ENCODE data around the gene SLC16A1.

The SLC16A1 gene

DNA sequence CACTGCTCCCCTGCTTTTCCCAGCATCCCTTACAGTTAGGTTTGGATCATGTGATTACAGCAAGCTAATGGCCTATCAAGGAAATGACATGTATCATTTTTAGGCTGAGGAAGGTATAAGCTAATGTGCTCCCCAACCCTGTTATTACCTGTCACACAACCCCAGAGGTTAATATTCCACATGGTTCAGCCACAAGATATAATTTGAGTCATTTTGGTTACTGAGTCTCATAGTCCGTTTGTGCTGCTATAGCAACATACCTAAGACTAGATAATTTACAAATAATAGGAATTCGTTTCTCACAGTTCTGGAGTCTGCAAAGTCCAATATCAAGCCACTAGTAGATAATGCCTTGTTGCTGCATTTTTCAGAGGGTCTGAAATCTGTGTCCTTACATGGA lies 29.1 kb upstream of the SLC16A1 start:
- H2BK120ac ChIP-seq (ENCODE audit: insufficient read depth, low read length, poor library complexity) = no peak overlapping the region
- H3K27ac ChIP-seq (ENCODE audit: low read depth, low read length) = no peak overlapping the region
- no peak overlapping the region for H4K91ac ChIP-seq (ENCODE audit: low read depth, low read length)
- WGBS (ENCODE audit: extremely low coverage, insufficient coverage, insufficient read length) = no CpG with 5 or more reads among the region's 2 CpGs
- H3K79me2 ChIP-seq (ENCODE audit: control insufficient read depth, insufficient read depth, low read length, poor library complexity) = no peaks in the 10 kb centered on the region
- H2AFZ ChIP-seq (ENCODE audit: insufficient read depth, low read length, poor library complexity) = no peak overlapping the region
- H4K8ac ChIP-seq (ENCODE audit: low read depth, low read length) = no peak overlapping the region
- no peaks in the 10 kb centered on the region for H3K9me3 ChIP-seq (ENCODE audit: insufficient read depth, low read depth, low read length)
- no peak overlapping the region for H2AK5ac ChIP-seq (ENCODE audit: low read length)
- H3K27me3 ChIP-seq (ENCODE audit: insufficient read depth, low read length) = no peaks in the 10 kb centered on the region
- no peak overlapping the region for H2BK5ac ChIP-seq (ENCODE audit: low read depth, low read length, poor library complexity)
- H3K14ac ChIP-seq (ENCODE audit: low read length) = no peak overlapping the region
- H3K4me3 ChIP-seq (ENCODE audit: low read depth, low read length) = no peak overlapping the region
- no peaks in the 10 kb centered on the region for H3K36me3 ChIP-seq (ENCODE audit: control insufficient read depth in 1 of 2, insufficient read depth in 2 of 2, low read length in 2 of 2)
- H3K4me1 ChIP-seq (ENCODE audit: control insufficient read depth in 1 of 2, insufficient read depth in 2 of 2, low read length in 2 of 2) = peaks cover 0 to 6% of the 10 kb centered on the region in 2 experiments
- no peak for DNase-seq
- no peak overlapping the region for H4K12ac ChIP-seq (ENCODE audit: low read depth, low read length)
- no peak overlapping the region for H3K4me2 ChIP-seq (ENCODE audit: low read length)
- H3K23ac ChIP-seq (ENCODE audit: low read length) = no peak overlapping the region
- H2BK12ac ChIP-seq (ENCODE audit: low read length) = no peak overlapping the region
- no peak overlapping the region for H3K4ac ChIP-seq (ENCODE audit: low read depth, low read length)
- no peak overlapping the region for H3K18ac ChIP-seq (ENCODE audit: low read length)
- no peaks in the 10 kb centered on the region for H3K79me1 ChIP-seq (ENCODE audit: low read length)
- H3K9ac ChIP-seq (ENCODE audit: low read length) = no peak overlapping the region

DNA sequence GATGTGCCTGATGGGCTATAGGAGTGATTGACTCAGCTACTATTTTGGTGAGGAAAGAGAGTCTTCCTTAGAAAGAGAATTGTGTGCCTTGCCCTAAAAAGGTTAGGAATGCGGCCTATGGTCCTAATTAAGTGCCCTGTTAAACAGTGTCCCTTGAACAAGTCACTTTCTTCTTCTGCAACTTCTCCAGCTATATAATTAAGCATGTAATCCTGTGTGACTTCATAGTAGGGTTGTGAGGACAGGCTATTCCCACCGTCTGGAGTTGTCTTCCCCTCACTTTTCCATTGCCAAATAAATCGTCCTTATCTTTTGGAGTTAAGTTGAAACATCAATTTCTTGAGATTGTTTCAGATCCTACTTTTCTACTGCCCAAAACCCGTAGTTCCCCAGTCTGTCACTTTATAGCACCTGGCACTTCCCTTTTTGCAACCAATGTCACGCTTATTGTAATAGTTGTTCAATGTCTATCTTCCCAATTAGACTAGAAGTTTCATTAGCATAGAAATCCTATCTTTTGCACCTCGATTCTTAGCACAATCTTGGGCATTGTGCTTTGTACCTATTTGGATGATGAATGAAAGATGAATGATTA lies 27.6 kb upstream of the SLC16A1 start:
- no peak overlapping the region for H4K8ac ChIP-seq (ENCODE audit: low read depth, low read length)
- no peaks in the 10 kb centered on the region for H3K9me3 ChIP-seq (ENCODE audit: insufficient read depth, low read depth, low read length)
- no CpG with 5 or more reads among the region's 6 CpGs for WGBS (ENCODE audit: extremely low coverage, insufficient coverage, insufficient read length)
- no peak overlapping the region for H3K4ac ChIP-seq (ENCODE audit: low read depth, low read length)
- no peak overlapping the region for H3K18ac ChIP-seq (ENCODE audit: low read length)
- H4K12ac ChIP-seq (ENCODE audit: low read depth, low read length) = no peak overlapping the region
- no peak overlapping the region for H2AFZ ChIP-seq (ENCODE audit: insufficient read depth, low read length, poor library complexity)
- no peaks in the 10 kb centered on the region for H3K79me1 ChIP-seq (ENCODE audit: low read length)
- no peak overlapping the region for H3K4me3 ChIP-seq (ENCODE audit: low read depth, low read length)
- no peak overlapping the region for H4K91ac ChIP-seq (ENCODE audit: low read depth, low read length)
- H3K36me3 ChIP-seq (ENCODE audit: control insufficient read depth in 1 of 2, insufficient read depth in 2 of 2, low read length in 2 of 2) = no peaks in the 10 kb centered on the region
- H3K23ac ChIP-seq (ENCODE audit: low read length) = no peak overlapping the region
- no peak overlapping the region for H3K27ac ChIP-seq (ENCODE audit: low read depth, low read length)
- H3K4me1 ChIP-seq (ENCODE audit: control insufficient read depth in 1 of 2, insufficient read depth in 2 of 2, low read length in 2 of 2) = peaks cover 0 to 6% of the 10 kb centered on the region in 2 experiments
- DNase-seq = no peak
- H3K27me3 ChIP-seq (ENCODE audit: insufficient read depth, low read length) = no peaks in the 10 kb centered on the region
- H2BK5ac ChIP-seq (ENCODE audit: low read depth, low read length, poor library complexity) = no peak overlapping the region
- H2BK12ac ChIP-seq (ENCODE audit: low read length) = no peak overlapping the region
- no peak overlapping the region for H2BK120ac ChIP-seq (ENCODE audit: insufficient read depth, low read length, poor library complexity)
- H3K14ac ChIP-seq (ENCODE audit: low read length) = no peak overlapping the region
- no peak overlapping the region for H3K9ac ChIP-seq (ENCODE audit: low read length)
- H3K79me2 ChIP-seq (ENCODE audit: control insufficient read depth, insufficient read depth, low read length, poor library complexity) = no peaks in the 10 kb centered on the region
- H2AK5ac ChIP-seq (ENCODE audit: low read length) = no peak overlapping the region
- no peak overlapping the region for H3K4me2 ChIP-seq (ENCODE audit: low read length)

DNA sequence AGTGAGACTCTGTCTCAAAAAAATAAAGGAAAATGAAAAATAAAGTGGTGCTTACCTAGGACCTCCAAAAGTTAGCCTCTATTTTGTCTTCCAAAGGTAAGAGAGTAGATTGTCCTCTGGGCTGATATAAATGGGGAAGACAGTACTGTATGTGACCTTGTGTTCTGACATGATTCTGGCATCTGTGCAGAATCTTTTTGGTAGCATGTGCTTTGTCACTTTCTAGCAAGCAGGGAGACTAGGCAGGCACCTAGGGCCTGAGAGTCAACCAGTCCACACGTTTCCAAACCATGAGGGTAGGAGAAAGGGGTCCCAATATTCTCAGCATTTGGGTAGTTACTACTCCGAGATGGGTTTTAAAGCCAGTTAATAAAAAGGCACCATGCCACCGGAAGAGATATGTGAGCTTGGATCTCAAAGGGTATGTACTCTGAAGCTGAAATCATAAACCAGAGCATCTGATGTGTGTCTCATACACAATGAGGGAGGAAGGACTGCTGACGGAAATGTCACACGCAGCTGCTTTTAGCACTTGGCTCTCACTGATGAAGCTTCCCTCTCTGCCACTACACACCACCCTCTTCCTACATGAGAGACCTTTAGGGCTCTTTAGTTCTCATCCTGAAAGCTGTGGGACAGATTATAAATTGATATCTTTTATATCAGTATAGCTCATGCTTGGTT lies 27.0 kb upstream of the SLC16A1 start:
- no peak overlapping the region for H3K9ac ChIP-seq (ENCODE audit: low read length)
- no peaks in the 10 kb centered on the region for H3K79me1 ChIP-seq (ENCODE audit: low read length)
- H2BK5ac ChIP-seq (ENCODE audit: low read depth, low read length, poor library complexity) = no peak overlapping the region
- no peaks in the 10 kb centered on the region for H3K36me3 ChIP-seq (ENCODE audit: control insufficient read depth in 1 of 2, insufficient read depth in 2 of 2, low read length in 2 of 2)
- no peak overlapping the region for H4K12ac ChIP-seq (ENCODE audit: low read depth, low read length)
- H2AK5ac ChIP-seq (ENCODE audit: low read length) = no peak overlapping the region
- H3K14ac ChIP-seq (ENCODE audit: low read length) = no peak overlapping the region
- no peak overlapping the region for H4K8ac ChIP-seq (ENCODE audit: low read depth, low read length)
- H3K23ac ChIP-seq (ENCODE audit: low read length) = no peak overlapping the region
- H3K27me3 ChIP-seq (ENCODE audit: insufficient read depth, low read length) = no peaks in the 10 kb centered on the region
- H3K4ac ChIP-seq (ENCODE audit: low read depth, low read length) = no peak overlapping the region
- no peak overlapping the region for H3K18ac ChIP-seq (ENCODE audit: low read length)
- H2BK120ac ChIP-seq (ENCODE audit: insufficient read depth, low read length, poor library complexity) = no peak overlapping the region
- no peak overlapping the region for H2AFZ ChIP-seq (ENCODE audit: insufficient read depth, low read length, poor library complexity)
- no CpG with 5 or more reads among the region's 5 CpGs for WGBS (ENCODE audit: extremely low coverage, insufficient coverage, insufficient read length)
- no peak overlapping the region for H4K91ac ChIP-seq (ENCODE audit: low read depth, low read length)
- H3K4me2 ChIP-seq (ENCODE audit: low read length) = no peak overlapping the region
- no peak overlapping the region for H2BK12ac ChIP-seq (ENCODE audit: low read length)
- no peak overlapping the region for H3K4me3 ChIP-seq (ENCODE audit: low read depth, low read length)
- no peak overlapping the region for H3K27ac ChIP-seq (ENCODE audit: low read depth, low read length)
- no peak for DNase-seq
- H3K79me2 ChIP-seq (ENCODE audit: control insufficient read depth, insufficient read depth, low read length, poor library complexity) = no peaks in the 10 kb centered on the region
- peaks cover 0 to 6% of the 10 kb centered on the region in 2 experiments for H3K4me1 ChIP-seq (ENCODE audit: control insufficient read depth in 1 of 2, insufficient read depth in 2 of 2, low read length in 2 of 2)
- no peaks in the 10 kb centered on the region for H3K9me3 ChIP-seq (ENCODE audit: insufficient read depth, low read depth, low read length)

DNA sequence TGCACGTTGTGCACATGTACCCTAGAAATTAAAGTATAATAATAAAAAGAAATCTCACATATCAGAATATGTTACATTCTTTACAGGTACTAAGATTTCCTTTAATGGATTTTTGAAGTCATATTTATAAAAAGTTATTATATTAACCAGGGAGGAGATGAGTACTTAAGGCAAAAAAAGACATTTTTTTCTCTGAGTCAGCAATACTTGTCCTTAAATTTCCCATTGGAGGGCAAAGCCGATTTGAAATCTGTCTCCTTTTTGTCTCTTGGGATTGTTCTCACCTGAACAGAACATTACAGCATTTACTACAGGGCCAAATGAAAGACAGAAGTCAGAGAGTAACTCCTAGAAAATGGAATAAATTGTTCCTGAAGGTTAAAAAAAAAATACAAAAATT lies 26.3 kb upstream of the SLC16A1 start:
- no peak overlapping the region for H4K91ac ChIP-seq (ENCODE audit: low read depth, low read length)

More for the DNA sequence above, 26.3 kb upstream of the SLC16A1 start:
- Histone ChIP-seq H2BK5ac (ENCODE audit: low read depth, low read length, poor library complexity) (no peak overlapping the region), H3K9ac (ENCODE audit: low read length) (no peak overlapping the region), H3K27me3 (ENCODE audit: insufficient read depth, low read length) (no peaks in the 10 kb centered on the region), H4K8ac (ENCODE audit: low read depth, low read length) (no peak overlapping the region), H2BK12ac (ENCODE audit: low read length) (no peak overlapping the region), H3K27ac (ENCODE audit: low read depth, low read length) (no peak overlapping the region), H4K12ac (ENCODE audit: low read depth, low read length) (no peak overlapping the region), H3K36me3 (ENCODE audit: control insufficient read depth in 1 of 2, insufficient read depth in 2 of 2, low read length in 2 of 2) (no peaks in the 10 kb centered on the region), H2AK5ac (ENCODE audit: low read length) (no peak overlapping the region), H3K14ac (ENCODE audit: low read length) (no peak overlapping the region), H3K4ac (ENCODE audit: low read depth, low read length) (no peak overlapping the region), H3K4me1 (ENCODE audit: control insufficient read depth in 1 of 2, insufficient read depth in 2 of 2, low read length in 2 of 2) (peaks cover 0 to 8% of the 10 kb centered on the region in 2 experiments), H3K9me3 (ENCODE audit: insufficient read depth, low read depth, low read length) (no peaks in the 10 kb centered on the region), H3K79me1 (ENCODE audit: low read length) (no peaks in the 10 kb centered on the region), H3K4me3 (ENCODE audit: low read depth, low read length) (no peak overlapping the region), H3K79me2 (ENCODE audit: control insufficient read depth, insufficient read depth, low read length, poor library complexity) (no peaks in the 10 kb centered on the region), H3K18ac (ENCODE audit: low read length) (no peak overlapping the region), H3K4me2 (ENCODE audit: low read length) (no peak overlapping the region), H3K23ac (ENCODE audit: low read length) (no peak overlapping the region), H2BK120ac (ENCODE audit: insufficient read depth, low read length, poor library complexity) (no peak overlapping the region), H2AFZ (ENCODE audit: insufficient read depth, low read length, poor library complexity) (no peak overlapping the region)
- no CpG with 5 or more reads among the region's 2 CpGs for WGBS (ENCODE audit: extremely low coverage, insufficient coverage, insufficient read length)
- DNase-seq = no peak
